H9 (cell line): ENCODE results near the gene RBM25. TPM values are rescaled to one million over a fixed set of nuclear protein-coding genes. Genes with fewer than 3 reads are reported as not detected.

ENCODE experiments used
- DNase-seq: peaks from one replicate; pipeline ENCODE4 v3.0.0-alpha.2; 2017
- H2AFZ ChIP-seq: one replicate; pipeline ENCODE4 v1.6.1; 2013; ENCODE audit warnings: mild to moderate bottlenecking, low read length, control low read depth, moderate library complexity
- H2AK5ac ChIP-seq: 2 replicates; pipeline ENCODE4 v1.6.1; 2013; ENCODE audit warnings: low read length, control low read depth, mixed read lengths; ENCODE audit not compliant: insufficient read length
- H2BK120ac ChIP-seq: one replicate; pipeline ENCODE4 v1.6.1; 2013; ENCODE audit warnings: low read depth, mild to moderate bottlenecking, low read length, control low read depth, inconsistent platforms; ENCODE audit not compliant: poor library complexity, severe bottlenecking
- H2BK12ac ChIP-seq: 2 replicates; pipeline ENCODE4 v1.6.1; 2013; ENCODE audit warnings: low read length, control low read depth, mixed read lengths, low read depth; ENCODE audit not compliant: insufficient read length
- H2BK15ac ChIP-seq: 2 replicates; pipeline ENCODE4 v1.6.1; 2013; ENCODE audit warnings: low read depth, low read length, control low read depth
- H2BK20ac ChIP-seq: one replicate; pipeline ENCODE4 v1.6.1; 2013; ENCODE audit warnings: low read depth, mild to moderate bottlenecking, low read length, control low read depth, inconsistent platforms; ENCODE audit not compliant: poor library complexity, severe bottlenecking
- H2BK5ac ChIP-seq: 2 replicates; pipeline ENCODE4 v1.6.1; 2013; ENCODE audit warnings: low read length, control low read depth, mixed read lengths; ENCODE audit not compliant: insufficient read length
- H3K14ac ChIP-seq: 2 replicates; pipeline ENCODE4 v1.6.1; 2013; ENCODE audit warnings: low read length, control low read depth; ENCODE audit not compliant: insufficient read depth
- H3K18ac ChIP-seq: 2 replicates; pipeline ENCODE4 v1.6.1; 2013; ENCODE audit warnings: low read depth, mild to moderate bottlenecking, mixed read lengths, low read length, control low read depth; ENCODE audit not compliant: insufficient read length
- H3K23ac ChIP-seq: 2 replicates; pipeline ENCODE4 v1.6.1; 2013; ENCODE audit warnings: low read length, control low read depth, mixed read lengths, low read depth; ENCODE audit not compliant: insufficient read length
- H3K23me2 ChIP-seq: 2 replicates; pipeline ENCODE4 v1.6.1; 2013; ENCODE audit warnings: low read depth, mild to moderate bottlenecking, mixed read lengths, low read length, control low read depth; ENCODE audit not compliant: insufficient read length, poor library complexity, severe bottlenecking
- H3K27ac ChIP-seq: 2 replicates; pipeline ENCODE4 v1.5.1; 2013; ENCODE audit warnings: low read length, control low read depth, mixed read lengths, low read depth; ENCODE audit not compliant: insufficient read length
- H3K27me3 ChIP-seq: 2 replicates; pipeline ENCODE4 v1.6.1; 2013; ENCODE audit warnings: low read length, control low read depth, inconsistent platforms; ENCODE audit not compliant: insufficient read depth
- H3K4ac ChIP-seq: 2 replicates; pipeline ENCODE4 v1.6.1; 2013; ENCODE audit warnings: low read depth, mild to moderate bottlenecking, control low read depth, inconsistent platforms, low read length, moderate library complexity
- H3K4me1 ChIP-seq: 2 replicates; pipeline ENCODE4 v1.6.1; 2013; ENCODE audit warnings: low read length, control low read depth, inconsistent platforms; ENCODE audit not compliant: insufficient read depth
- H3K4me2 ChIP-seq: 2 replicates; pipeline ENCODE4 v1.6.1; 2013; ENCODE audit warnings: low read length, control low read depth, mixed read lengths; ENCODE audit not compliant: insufficient read length, insufficient read depth
- H3K56ac ChIP-seq: 2 replicates; pipeline ENCODE4 v1.6.1; 2013; ENCODE audit warnings: low read depth, mild to moderate bottlenecking, mixed read lengths, low read length, control low read depth; ENCODE audit not compliant: insufficient read length
- H3K79me1 ChIP-seq: 2 replicates; pipeline ENCODE4 v1.6.1; 2013; ENCODE audit warnings: low read depth, mild to moderate bottlenecking, moderate library complexity, low read length, control low read depth, inconsistent platforms; ENCODE audit not compliant: insufficient read depth, poor library complexity, severe bottlenecking
- H3K79me2 ChIP-seq: 2 replicates; pipeline ENCODE4 v1.6.1; 2013; ENCODE audit warnings: low read length, control low read depth, inconsistent platforms; ENCODE audit not compliant: insufficient read depth
- H3K9ac ChIP-seq: 2 replicates; pipeline ENCODE4 v1.6.1; 2013; ENCODE audit warnings: low read length, control low read depth, mixed read lengths; ENCODE audit not compliant: insufficient read length; ENCODE audit errors: extremely low read depth
- H3K9me3 ChIP-seq: one replicate; pipeline ENCODE4 v1.6.1; 2013; ENCODE audit warnings: low read depth, low read length, inconsistent platforms; ENCODE audit not compliant: control insufficient read depth
- H3T11ph ChIP-seq: one replicate; pipeline ENCODE4 v1.6.1; 2013; ENCODE audit warnings: mild to moderate bottlenecking, low read length, control low read depth, inconsistent platforms
- H4K20me1 ChIP-seq: one replicate; pipeline ENCODE4 v1.6.1; 2013; ENCODE audit not compliant: control insufficient read depth, insufficient read length, insufficient read depth
- H4K5ac ChIP-seq: 2 replicates; pipeline ENCODE4 v1.6.1; 2013; ENCODE audit warnings: low read depth, mild to moderate bottlenecking, mixed read lengths, low read length, control low read depth; ENCODE audit not compliant: insufficient read length
- H4K8ac ChIP-seq: replicated peaks from 2 replicates; pipeline ENCODE4 v1.6.1; 2013; ENCODE audit warnings: low read length, control low read depth, mixed read lengths, low read depth; ENCODE audit not compliant: insufficient read length
- H4K91ac ChIP-seq: 2 replicates; pipeline ENCODE4 v1.6.1; 2013; ENCODE audit warnings: low read depth, mild to moderate bottlenecking, moderate library complexity, mixed read lengths, low read length, control low read depth; ENCODE audit not compliant: insufficient read length
- H3K27ac Mint-ChIP-seq, 3 experiments: 2 replicates in 2 of 3; 3 replicates in 1 of 3; pipeline ENCODE4 v1.8.0; 2020 to 2021; ENCODE audit warnings: mixed read lengths in 3 of 3, mild to moderate bottlenecking in 1 of 3, moderate library complexity in 1 of 3
- H3K27me3 Mint-ChIP-seq: 2 replicates; pipeline ENCODE4 v1.8.0; 2021; ENCODE audit warnings: low read depth, mild to moderate bottlenecking, moderate library complexity, mixed read lengths
- H3K36me3 Mint-ChIP-seq, 3 experiments: 2 replicates in 2 of 3; 3 replicates in 1 of 3; pipeline ENCODE4 v1.8.0; 2020 to 2021; ENCODE audit warnings: low read depth in 3 of 3, mixed read lengths in 3 of 3; ENCODE audit not compliant: insufficient read depth in 1 of 3
- H3K4me1 Mint-ChIP-seq, 2 experiments: 2 replicates each; pipeline ENCODE4 v1.8.0; 2020; ENCODE audit warnings: mixed read lengths in 2 of 2
- H3K4me3 Mint-ChIP-seq, 2 experiments: 2 replicates in 1 of 2; 3 replicates in 1 of 2; pipeline ENCODE4 v1.8.0; 2020 to 2021; ENCODE audit warnings: mild to moderate bottlenecking in 2 of 2, mixed read lengths in 2 of 2, moderate library complexity in 1 of 2
- H3K9me3 Mint-ChIP-seq, 2 experiments: 2 replicates in 1 of 2; 3 replicates in 1 of 2; pipeline ENCODE4 v1.8.0; 2020; ENCODE audit warnings: mild to moderate bottlenecking in 2 of 2, mixed read lengths in 2 of 2, moderate library complexity in 1 of 2
- total RNA-seq: library from RNA; stranded (reverse); gene quantifications from 2 replicates; pipeline ENCODE4 v1.2.1, GENCODE V29; 2021
- TF ChIP-seq, protein P1 (sequence below): fragments of 200-600 bp; sonication (generic); conservative IDR thresholded peaks from 3 replicates; pipeline ENCODE4 v1.8.0; 2021; ENCODE audit warnings: antibody characterized with exemption, mild to moderate bottlenecking

Gene RBM25
- total RNA-seq, 1 experiment from 2014 or later: 138 TPM

DNA sequence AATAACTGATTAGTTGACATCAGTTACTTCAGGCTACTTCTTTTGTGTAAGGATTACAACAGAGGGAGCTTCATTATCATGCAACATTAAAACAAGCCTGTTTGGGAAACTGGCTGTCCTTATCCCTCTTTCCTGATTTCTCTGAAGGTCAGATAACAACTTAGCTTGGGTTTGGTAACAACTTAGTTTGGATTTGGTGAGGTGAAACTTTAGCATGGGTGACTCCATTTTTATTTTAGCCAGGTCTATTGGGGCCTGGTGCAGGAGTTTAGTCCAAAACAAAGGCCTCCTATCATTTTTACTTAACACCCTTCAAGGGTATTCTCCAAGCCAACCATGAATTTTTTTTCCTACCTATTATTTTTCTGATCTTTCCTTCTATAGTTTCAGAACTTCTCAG lies 30.4 kb upstream of the RBM25 start:
- no peak overlapping the region for H2BK120ac ChIP-seq
- no peak overlapping the region for H3K14ac ChIP-seq
- no peak overlapping the region for H3K9ac ChIP-seq
- H3K27ac ChIP-seq: no peak overlapping the region
- H3K18ac ChIP-seq: no peak overlapping the region
- no peak for DNase-seq
- no peak overlapping the region for H4K91ac ChIP-seq
- no peaks in the 10 kb centered on the region for H3K27me3 ChIP-seq
- no peak overlapping the region for H4K8ac ChIP-seq
- no peak overlapping the region for H3K23ac ChIP-seq
- no peaks in the 10 kb centered on the region for H3K9me3 ChIP-seq
- peaks cover 8% of the 10 kb centered on the region for H3K79me1 ChIP-seq
- peak overlapping the region in 1 of 3 experiments; percentile 98; a peak in 2 of 7 replicates for H3K27ac Mint-ChIP-seq
- no peak overlapping the region for H2BK5ac ChIP-seq
- H3K4me3 Mint-ChIP-seq: peak overlapping the region in 1 of 2 experiments; percentile 88; a peak in 1 of 5 replicates
- H2AFZ ChIP-seq: no peak overlapping the region
- peaks cover 5% of the 10 kb centered on the region for H3K23me2 ChIP-seq
- no peaks in the 10 kb centered on the region for H3K9me3 Mint-ChIP-seq
- H2BK15ac ChIP-seq: no peak overlapping the region
- H2AK5ac ChIP-seq: no peak overlapping the region
- no peaks in the 10 kb centered on the region for H3K79me2 ChIP-seq
- H4K5ac ChIP-seq: no peak overlapping the region
- no peaks in the 10 kb centered on the region for H3K4me1 ChIP-seq
- H3T11ph ChIP-seq: no peak overlapping the region
- no peak overlapping the region for H3K4me2 ChIP-seq
- no peak overlapping the region for H2BK12ac ChIP-seq
- no peaks in the 10 kb centered on the region for H3K27me3 Mint-ChIP-seq
- TF ChIP-seq, protein P1, sequence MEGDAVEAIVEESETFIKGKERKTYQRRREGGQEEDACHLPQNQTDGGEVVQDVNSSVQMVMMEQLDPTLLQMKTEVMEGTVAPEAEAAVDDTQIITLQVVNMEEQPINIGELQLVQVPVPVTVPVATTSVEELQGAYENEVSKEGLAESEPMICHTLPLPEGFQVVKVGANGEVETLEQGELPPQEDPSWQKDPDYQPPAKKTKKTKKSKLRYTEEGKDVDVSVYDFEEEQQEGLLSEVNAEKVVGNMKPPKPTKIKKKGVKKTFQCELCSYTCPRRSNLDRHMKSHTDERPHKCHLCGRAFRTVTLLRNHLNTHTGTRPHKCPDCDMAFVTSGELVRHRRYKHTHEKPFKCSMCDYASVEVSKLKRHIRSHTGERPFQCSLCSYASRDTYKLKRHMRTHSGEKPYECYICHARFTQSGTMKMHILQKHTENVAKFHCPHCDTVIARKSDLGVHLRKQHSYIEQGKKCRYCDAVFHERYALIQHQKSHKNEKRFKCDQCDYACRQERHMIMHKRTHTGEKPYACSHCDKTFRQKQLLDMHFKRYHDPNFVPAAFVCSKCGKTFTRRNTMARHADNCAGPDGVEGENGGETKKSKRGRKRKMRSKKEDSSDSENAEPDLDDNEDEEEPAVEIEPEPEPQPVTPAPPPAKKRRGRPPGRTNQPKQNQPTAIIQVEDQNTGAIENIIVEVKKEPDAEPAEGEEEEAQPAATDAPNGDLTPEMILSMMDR: no peak
- no peak overlapping the region for H3K4ac ChIP-seq
- H2BK20ac ChIP-seq: no peak overlapping the region
- no peak overlapping the region for H3K56ac ChIP-seq
- no peaks in the 10 kb centered on the region for H4K20me1 ChIP-seq
- H3K36me3 Mint-ChIP-seq: peaks cover 5 to 14% (median 13%) of the 10 kb centered on the region in 3 experiments; a peak in 5 of 7 replicates
- peaks cover 22% of the 10 kb centered on the region in 2 experiments for H3K4me1 Mint-ChIP-seq
